Skeletal muscle cell (primary cell): ENCODE measurements around the gene TVP23A.
"Not testable (repeated sequence)": the region's sequence is repeated elsewhere in the genome, so short reads cannot be mapped to it uniquely, and the experiment has no call there.

ENCODE experiments used
- DNase-seq: peaks from one replicate; pipeline ENCODE4 v3.0.0-alpha.2; 2010; ENCODE audit warnings: low read depth
- H3K4me3 ChIP-seq: 2 replicates; pipeline ENCODE4 v1.5.1; 2011; ENCODE audit warnings: low read depth, mild to moderate bottlenecking, control low read depth, low read length, moderate library complexity

Gene TVP23A

DNA sequence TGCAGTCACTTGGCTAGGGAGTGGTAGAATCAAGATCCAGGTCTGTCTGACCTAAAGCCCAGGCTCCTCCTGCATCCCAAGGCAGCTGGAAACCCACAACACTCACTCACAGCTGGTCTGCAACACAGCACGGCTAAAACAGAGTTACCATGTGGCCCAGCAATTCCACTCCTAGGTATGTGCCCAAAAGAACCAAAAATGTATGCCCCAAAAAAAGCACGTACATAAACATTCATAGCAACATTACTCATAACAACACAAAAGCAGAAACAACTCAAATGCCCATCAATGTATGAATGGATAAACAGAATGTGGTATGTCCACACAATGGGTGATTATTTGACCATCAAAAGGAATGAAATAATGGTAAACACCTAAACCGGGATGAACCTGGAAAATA lies 8.9 kb downstream of the TVP23A start:
- no peak overlapping the region for H3K4me3 ChIP-seq
- DNase-seq = no peak

DNA sequence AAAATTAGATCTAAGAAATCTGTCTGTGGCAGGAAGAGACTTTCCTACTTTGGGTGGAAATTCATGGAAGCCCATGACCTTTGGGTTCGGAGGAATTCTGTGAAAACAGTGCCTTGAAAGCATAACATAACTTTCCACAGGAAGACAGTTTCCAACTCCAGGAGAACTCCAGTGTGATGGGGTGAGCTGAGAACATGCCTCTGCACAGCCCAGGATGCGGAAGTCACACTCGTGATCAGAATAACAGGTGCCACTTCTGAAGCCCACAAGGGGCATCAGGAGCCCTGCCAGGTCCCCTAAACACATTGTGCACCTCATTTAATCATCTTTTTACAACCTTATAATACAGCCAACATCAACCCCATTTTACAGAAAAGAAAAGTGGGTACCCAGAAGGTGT lies 9.7 kb downstream of the TVP23A start:
- H3K4me3 ChIP-seq = no peak overlapping the region
- no peak for DNase-seq

DNA sequence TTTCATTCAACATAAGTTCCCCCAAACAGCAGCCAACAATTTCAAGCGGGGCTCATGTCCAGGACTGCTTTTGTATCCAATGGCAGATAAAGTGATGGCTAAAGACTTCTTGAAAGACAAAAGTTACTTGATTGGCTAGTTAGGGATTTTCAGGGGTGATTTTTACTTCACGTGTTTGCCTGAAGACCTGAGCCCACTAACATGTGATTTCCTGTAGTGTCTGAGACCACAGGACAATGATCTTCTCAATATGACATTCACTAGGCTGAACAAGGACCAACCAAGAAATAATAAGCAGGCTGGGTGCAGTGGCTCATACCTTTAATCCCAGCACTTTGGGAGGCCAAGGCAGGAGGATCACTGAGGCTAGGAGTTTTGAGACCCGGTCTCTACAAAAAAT lies 10.4 kb downstream of the TVP23A start:
- no peak for DNase-seq
- no peak overlapping the region for H3K4me3 ChIP-seq

DNA sequence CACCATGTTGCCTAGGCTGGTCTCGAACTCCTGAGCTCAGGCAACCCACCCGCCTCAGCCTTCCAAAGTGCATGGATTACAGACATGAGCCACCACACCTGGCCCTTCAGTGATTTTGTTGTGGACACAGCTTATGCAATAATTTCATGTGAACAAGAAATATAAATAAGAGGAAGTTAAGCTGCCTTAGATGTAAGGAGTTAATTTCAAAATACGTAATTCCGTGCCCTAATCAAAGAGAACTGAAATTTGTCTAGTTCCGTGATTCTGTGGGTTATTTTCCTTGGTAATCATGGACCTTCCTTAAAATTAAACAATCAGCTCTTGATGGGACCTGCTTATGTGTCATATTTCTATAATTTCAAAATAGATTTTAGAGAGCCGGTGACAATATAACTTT lies 11.9 kb downstream of the TVP23A start:
- DNase-seq = no peak
- H3K4me3 ChIP-seq = no peak overlapping the region

DNA sequence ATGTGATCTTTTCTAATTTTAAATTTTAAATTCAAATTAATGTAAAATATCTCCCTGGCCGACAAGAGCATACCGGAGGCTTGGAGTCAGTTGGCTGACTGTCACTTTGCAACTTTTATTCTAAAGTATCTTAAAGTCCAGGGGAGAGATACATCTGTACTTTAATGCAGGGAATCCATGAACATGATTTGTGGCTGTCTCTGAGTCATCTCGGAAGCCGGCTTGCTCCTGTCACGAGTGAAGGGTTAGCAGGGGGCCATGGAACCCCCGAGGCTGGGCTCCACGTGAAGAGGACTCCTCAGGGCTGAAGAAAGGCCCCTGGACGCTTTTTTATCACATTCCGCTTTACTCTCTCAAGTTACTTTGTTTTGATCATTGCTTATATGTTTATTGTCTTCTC lies 13.3 kb downstream of the TVP23A start:
- no peak overlapping the region for H3K4me3 ChIP-seq
- DNase-seq = no peak

DNA sequence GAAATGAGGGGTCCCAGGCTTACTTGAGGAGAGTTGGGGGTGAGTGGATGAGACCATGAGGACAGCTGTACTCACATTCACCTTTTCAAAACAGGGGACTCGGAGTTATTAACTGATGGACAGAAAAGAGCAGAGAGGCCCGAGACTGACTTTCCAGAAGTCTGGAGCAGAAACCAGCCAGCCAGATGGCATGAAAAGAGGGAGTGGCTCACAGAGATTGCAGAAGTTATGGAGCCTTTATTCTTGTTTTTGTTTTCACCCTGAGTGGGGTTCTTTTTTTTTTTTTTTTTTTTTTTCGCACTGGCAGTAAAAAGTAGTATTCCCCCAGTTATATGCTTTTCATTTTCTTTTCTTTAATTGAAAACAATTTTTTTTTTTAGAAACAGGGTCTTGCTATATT lies 18.9 kb downstream of the TVP23A start:
- no peak overlapping the region for H3K4me3 ChIP-seq
- no peak for DNase-seq

DNA sequence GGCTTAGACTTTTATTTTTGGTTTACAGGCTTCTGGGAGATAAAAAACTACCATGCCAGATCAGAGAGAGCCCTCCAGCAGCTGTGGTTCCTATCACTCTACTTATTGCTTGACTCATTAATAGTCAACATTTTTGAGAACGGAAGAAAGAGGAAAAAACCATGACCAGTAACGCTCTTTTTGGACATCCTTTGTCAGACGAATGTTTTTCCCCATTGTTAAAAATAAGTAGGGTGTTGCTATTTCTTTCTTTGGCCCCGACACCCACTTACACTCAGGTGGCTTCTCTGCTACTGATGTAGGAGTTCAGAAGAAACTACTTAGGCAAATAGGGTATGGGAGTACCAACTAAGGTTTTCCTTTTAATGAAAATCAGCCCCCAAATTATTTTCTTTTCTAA lies 27.5 kb downstream of the TVP23A start:
- DNase-seq = no peak
- no peak overlapping the region for H3K4me3 ChIP-seq

DNA sequence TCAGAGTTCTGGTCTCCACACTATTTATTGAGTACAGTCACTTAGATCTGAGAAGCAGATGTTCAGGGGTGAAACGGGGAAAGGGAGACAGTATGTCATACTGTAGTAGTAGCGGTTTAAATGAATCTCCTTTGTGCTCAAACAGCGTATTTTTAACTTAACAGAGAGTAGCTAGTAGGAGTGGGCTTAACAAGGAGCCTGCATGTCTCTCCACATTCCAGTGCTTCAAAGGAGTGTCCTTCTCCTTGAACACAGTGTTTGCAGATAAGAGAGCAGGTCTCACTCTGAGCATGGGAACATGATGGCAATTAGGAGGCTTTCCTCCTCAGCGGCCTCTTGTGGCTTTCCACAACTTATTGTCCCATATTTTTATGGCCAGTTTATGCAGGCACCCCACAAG lies 30.0 kb downstream of the TVP23A start:
- not testable (repeated sequence) for DNase-seq, H3K4me3 ChIP-seq

DNA sequence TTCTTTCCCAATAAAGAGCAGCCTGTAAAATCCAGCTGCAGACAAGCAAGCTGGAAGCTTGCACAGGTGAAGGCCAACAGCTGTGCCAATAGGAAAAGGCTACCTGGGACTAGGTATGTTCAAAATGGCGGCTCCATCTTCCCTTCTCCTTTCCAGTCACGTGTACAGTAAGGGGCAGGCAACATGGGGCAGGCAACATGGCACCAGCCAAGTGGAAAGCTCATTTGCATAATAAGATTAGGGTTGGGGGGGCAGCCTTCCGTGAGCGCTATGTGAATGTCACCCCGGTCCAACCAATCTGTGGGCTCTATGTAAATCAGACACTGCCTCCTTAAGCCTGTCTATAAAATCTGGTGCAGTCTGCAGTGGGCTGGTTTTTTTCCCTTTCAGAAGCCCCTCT lies 31.3 kb downstream of the TVP23A start:
- no peak for DNase-seq
- H3K4me3 ChIP-seq = no peak overlapping the region

DNA sequence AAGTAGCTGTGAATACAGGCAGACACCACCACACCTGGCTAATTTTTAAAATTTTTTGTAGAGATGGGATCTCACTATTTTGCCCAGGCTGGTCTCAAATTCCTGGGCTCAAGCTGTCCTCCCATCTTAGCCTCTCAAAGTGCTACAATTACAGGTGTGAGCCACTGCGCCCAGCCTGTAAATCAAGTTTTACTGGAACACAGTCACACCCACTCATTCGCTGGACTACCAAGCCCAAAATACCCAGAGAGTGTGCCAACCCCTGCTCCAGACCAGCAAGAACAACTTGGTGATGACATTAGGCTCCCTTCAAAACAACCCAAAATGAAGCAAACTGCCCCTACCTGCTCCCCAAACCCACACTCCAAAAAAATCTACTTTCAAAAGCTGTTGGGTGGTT lies 36.0 kb downstream of the TVP23A start:
- DNase-seq = no peak
- H3K4me3 ChIP-seq = no peak overlapping the region

DNA sequence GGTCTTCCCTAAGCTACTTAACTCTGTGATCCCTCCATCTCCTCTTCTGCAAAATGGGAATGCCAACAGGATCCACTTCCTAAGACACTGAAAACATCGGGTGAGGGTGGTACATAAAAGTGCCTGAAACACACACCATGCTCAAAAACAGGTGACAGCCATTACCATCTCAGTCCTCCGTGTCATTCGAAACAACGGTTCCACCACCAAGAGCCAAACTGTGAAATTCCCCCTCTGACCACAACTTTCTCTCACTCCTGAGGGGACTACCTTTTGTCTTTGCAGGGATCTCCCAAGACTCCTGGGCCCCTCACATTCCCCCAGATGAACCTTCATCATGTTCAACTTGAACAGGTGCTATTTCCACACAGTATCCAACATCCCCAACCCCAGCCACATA lies 38.0 kb downstream of the TVP23A start:
- no peak overlapping the region for H3K4me3 ChIP-seq
- DNase-seq = no peak

DNA sequence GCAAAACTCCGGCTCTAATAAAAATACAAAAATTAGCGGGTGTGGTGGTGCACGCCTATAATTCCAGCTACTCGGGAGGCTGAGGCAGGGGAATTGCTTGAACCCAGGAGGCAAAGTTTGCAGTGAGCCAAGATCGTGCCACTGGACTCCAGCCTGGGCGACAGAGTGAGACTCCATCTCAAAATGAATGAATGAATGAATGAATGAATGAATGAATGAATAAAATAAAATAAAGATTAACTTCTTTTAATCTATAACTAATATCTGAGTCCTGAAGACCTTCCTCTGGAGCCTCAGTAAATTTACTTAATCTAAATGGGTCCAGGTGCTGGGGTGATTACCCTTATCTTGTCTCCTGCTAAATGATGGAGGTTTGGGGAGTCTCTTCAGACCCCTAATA lies 38.7 kb downstream of the TVP23A start:
- not testable (repeated sequence) for H3K4me3 ChIP-seq, DNase-seq

DNA sequence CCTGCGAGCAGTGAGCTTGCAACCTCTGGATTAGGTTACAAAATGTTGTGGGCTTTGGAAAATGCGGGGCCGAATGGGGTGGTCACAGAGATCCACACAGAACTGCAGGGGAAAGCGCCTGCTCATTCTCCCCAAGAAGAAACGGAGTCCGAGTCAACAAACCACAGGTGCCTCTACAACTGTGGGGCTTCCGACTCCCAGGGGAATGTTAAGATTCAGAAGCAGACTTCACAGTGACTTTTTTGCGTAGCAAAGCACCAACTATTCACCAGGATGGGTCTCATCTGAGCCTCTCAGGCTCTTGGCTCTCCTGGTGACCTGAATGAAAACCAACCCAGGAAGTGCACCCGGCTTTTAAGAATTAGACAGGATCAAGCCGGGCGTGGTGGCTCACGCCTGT lies 41.2 kb downstream of the TVP23A start:
- DNase-seq = no peak

DNA sequence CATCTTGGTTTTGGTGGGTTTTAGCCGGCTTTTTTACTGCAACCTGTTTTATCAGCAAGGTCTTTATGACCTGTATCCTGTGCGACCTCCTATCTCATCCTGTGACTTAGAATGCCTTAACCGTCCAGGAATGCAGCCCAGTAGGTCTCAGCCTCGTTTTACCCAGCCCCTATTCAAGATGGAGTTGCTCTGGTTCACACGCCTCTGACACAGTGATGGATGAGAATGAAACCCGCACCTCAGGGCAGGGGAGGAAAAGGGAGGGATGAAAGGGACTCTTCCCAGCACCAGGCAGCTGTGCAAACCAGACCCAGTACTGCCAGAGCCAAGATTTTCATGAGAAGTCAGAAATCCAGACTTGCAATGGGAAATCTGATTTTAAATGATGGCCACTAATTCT lies 41.7 kb downstream of the TVP23A start:
- not testable (repeated sequence) for DNase-seq

More for the DNA sequence above, 41.2 kb downstream of the TVP23A start:
- H3K4me3 ChIP-seq = no peak overlapping the region

DNA sequence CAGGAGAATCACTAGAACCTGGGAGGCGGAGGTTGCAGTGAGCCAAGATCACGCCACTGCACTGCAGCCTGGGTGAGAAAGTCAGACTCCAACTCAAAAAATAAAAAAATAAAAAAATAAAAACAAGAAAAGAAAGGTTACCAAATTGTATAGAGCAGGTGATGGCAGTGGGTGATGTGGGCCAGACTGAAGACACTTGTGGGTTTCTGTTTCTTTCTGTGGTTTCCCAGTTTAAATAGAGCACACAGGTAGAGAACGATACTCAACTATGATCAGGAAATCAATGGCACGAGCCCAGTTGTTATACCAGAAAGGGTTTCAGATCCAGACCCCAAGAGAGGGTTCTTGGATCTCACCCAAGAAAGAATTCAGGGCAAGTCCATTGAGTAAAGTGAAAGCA lies 42.3 kb downstream of the TVP23A start:
- DNase-seq = no peak

More for the DNA sequence above, 41.7 kb downstream of the TVP23A start:
- H3K4me3 ChIP-seq = not testable (repeated sequence)

DNA sequence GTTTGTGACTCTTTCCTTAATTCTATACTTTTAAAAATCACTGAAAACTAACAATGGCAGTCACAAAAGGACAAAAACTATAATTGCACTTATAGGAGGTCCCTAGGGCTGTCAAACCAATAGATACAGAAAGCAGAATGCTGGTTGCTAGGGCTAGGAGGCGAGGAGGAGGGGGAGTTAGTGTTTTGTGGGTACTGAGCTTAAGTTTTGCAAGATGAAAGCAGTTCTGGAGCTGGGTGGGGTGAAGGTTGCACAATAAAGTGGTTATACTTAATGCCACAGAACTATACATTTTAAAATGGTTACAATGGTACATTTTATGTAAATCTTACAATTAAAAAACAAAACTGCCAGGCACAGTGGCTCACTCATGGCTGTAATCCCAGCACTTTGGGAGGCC lies 47.7 kb downstream of the TVP23A start:
- H3K4me3 ChIP-seq = no peak overlapping the region
- DNase-seq = peak; percentile 18

More for the DNA sequence above, 42.3 kb downstream of the TVP23A start:
- no peak overlapping the region for H3K4me3 ChIP-seq

DNA sequence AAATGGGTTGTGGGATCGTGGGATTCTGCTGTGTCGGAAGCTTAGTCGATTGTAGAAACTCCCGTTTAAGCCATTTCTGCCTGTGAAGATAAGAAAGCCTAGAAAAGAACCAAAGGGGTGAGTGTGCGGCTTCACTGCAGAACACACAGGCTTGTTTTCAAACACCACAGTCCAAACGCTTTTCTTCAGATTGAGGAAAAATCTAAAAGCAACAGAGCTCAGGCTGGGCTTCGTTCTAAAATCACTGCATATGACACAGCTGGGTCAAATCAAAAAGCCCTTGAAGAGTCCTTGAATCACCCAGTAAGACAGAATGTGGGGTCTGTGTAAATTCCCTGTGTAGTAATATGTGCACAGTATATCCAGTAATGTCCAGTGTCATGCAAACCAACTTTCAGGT lies 49.2 kb downstream of the TVP23A start:
- no peak overlapping the region for H3K4me3 ChIP-seq
- DNase-seq = no peak

DNA sequence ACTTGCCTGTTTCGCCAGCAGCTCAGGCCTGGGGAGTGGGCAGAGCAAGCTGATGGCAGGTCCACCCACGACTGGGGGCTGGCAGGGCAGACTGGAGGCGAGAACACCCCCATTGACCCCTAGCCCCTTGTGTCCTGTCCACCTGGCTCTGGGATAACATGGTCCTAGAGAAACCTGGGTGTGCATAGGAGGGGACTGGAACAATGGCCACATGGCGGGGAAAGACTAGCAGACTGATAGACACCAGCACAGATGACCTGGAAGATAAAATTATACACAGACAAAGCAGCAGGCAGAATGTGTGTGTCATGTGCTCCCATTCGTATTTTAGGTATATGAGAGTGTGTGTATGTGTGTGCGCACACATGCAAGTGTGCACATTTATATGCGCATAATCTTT lies 51.5 kb downstream of the TVP23A start:
- no peak for DNase-seq
- no peak overlapping the region for H3K4me3 ChIP-seq

DNA sequence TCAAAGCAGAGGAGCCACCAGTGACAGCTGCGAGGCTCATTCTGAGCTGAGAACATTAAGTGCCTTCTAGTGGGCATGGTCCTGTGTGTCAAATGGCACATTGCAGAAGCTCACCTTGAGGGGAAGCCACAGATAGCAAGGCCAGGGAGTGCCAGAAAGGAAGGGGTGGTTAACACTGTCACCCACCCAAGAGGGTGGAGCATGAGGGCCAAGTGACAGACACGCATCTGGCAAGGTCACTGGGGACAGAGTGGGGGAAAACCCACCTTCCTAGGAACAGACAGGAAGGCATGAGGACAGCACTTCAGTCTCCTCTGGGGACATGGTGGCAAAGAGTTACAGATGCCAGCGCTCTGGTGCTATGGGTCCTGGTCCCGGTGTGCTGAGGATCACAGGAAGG lies 52.8 kb downstream of the TVP23A start:
- no peak for DNase-seq
- no peak overlapping the region for H3K4me3 ChIP-seq

DNA sequence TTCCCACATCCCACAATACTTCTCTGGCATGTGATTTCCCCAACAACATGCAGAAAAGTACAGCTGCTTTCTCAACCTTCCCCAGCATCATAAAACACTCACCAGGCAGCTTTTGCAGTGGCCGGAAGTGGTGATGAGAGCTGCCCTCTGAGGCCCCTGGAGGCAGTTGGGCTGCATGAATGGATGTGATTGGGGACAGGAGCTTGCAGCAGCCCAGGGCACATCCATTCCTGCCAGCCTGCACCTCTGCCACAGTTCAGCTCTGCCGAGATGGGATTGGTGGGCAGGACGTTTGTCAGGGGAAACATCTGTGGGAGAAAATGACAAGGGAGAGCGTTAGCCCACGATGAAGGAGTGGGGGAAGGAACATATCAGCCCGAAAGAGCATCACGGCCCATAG lies 55.1 kb downstream of the TVP23A start:
- no peak for DNase-seq
- no peak overlapping the region for H3K4me3 ChIP-seq

DNA sequence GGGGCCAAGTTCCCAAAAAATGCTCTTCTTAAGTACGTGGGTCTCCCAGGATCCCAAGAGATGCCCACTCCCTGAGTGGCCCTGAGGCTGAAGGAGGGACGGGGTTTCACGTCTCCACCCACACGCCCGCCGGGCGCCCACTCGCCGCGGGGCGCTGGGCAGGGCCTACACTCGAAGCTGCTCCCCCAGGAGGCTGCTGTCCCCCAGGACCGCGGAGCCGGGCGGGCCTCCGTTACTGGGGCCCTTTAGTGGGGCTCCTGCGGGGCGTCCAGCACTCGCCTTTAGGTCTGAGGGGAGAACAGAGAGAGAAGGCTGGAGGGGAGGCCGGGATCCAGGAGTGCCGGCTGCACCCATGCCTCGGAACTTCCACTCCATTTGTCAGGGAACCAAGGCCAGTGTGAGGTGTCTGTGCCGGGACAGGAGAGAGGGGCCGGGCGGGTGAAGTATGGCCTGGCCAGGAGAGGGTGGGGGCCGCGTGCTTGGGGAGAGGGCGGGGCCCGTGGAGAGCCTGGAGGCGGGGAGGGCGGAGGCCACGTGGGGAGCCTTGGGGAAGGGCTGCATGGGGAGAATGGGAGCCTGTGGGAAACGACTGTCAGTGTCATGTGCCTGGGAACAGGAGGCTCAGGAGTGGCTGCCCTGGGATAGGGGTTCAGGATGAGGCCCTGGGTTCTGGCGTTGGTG lies 56.1 kb downstream of the TVP23A start:
- DNase-seq = no peak
- H3K4me3 ChIP-seq = no peak overlapping the region

DNA sequence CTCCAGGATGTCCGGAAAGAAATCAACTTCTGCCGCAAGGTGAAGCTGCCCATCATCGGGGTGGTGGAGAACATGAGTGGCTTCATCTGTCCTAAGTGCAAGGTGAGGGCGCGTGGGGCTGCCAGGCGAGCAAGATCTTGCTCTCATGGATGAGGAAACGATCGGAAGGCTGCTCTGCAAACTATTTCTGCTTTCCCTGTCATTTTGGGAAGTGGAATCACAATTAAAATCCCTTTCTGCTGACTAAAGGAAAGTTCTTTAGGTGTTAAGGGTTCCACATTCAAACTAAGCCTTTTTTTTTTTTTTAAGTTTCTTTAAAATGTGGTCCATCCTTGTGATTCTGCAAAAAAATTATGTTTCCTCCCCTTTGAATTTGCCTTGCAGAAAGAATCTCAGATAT lies 57.2 kb downstream of the TVP23A start:
- no peak overlapping the region for H3K4me3 ChIP-seq
- no peak for DNase-seq
